ENCODE results near the gene NCAM2. TPM values are rescaled to one million over a fixed set of nuclear protein-coding genes. Genes with fewer than 3 reads are reported as not detected.
A peak's percentile ranks its signal among the peaks of the same experiment; 100 is the strongest.

NCAM2 gene
- total and polyA plus RNA-seq, 5 donors from 2014 or later = not detected

- Histone ChIP-seq H3K4me1 (ENCODE audit: control insufficient read depth, insufficient read depth, low read length, poor library complexity, severe bottlenecking) (no peaks in the 10 kb centered on the region), H3K27me3 (ENCODE audit: control insufficient read depth, insufficient read depth, low read length) (no peaks in the 10 kb centered on the region), H3K27ac (ENCODE audit: insufficient read depth, low read length, poor library complexity, severe bottlenecking) (no peak overlapping the region), H3K4me3 (ENCODE audit: low read depth, low read length) (no peak overlapping the region), H3K9me3 (ENCODE audit: control insufficient read depth in 2 of 2, low read length in 2 of 2) (peaks cover 0 to 2% of the 10 kb centered on the region in 2 experiments), H3K36me3 (ENCODE audit: control insufficient read depth, insufficient read depth, low read length) (no peaks in the 10 kb centered on the region)
- Mint-ChIP-seq H3K27me3 (no peaks in the 10 kb centered on the region), H3K9me3 (peaks cover 0 to 8% (median 3%) of the 10 kb centered on the region in 7 donors), H3K36me3 (no peaks in the 10 kb centered on the region), H3K4me3 (no peak overlapping the region), H3K27ac (no peak overlapping the region), H3K4me1 (no peaks in the 10 kb centered on the region)
- DNase-seq (no peak), ATAC-seq (ENCODE audit: low read depth in 2 of 2) (no peak)
Measured at GRCh38 chr21:21156957-21157356, 158.7 kb downstream of the NCAM2 start.

GRCh38 chr21:21158376-21158918 is 160.2 kb downstream of the NCAM2 start:
- Mint-ChIP-seq H3K36me3 (no peaks in the 10 kb centered on the region), H3K27ac (no peak overlapping the region), H3K27me3 (no peaks in the 10 kb centered on the region), H3K4me3 (no peak overlapping the region), H3K4me1 (no peaks in the 10 kb centered on the region), H3K9me3 (peaks cover 0 to 8% (median 2%) of the 10 kb centered on the region in 7 donors)
- Histone ChIP-seq H3K4me3 (ENCODE audit: low read depth, low read length) (no peak overlapping the region), H3K27me3 (ENCODE audit: control insufficient read depth, insufficient read depth, low read length) (no peaks in the 10 kb centered on the region), H3K9me3 (ENCODE audit: control insufficient read depth in 2 of 2, low read length in 2 of 2) (no peaks in the 10 kb centered on the region), H3K4me1 (ENCODE audit: control insufficient read depth, insufficient read depth, low read length, poor library complexity, severe bottlenecking) (no peaks in the 10 kb centered on the region), H3K36me3 (ENCODE audit: control insufficient read depth, insufficient read depth, low read length) (no peaks in the 10 kb centered on the region), H3K27ac (ENCODE audit: insufficient read depth, low read length, poor library complexity, severe bottlenecking) (no peak overlapping the region)
- ATAC-seq (ENCODE audit: low read depth in 2 of 2) (no peak), DNase-seq (no peak)

GRCh38 chr21:21159253-21159899 is 161.2 kb downstream of the NCAM2 start:
- no peaks in the 10 kb centered on the region for H3K4me1 ChIP-seq (ENCODE audit: control insufficient read depth, insufficient read depth, low read length, poor library complexity, severe bottlenecking)
- H3K27ac ChIP-seq (ENCODE audit: insufficient read depth, low read length, poor library complexity, severe bottlenecking) = no peak overlapping the region
- H3K4me3 ChIP-seq (ENCODE audit: low read depth, low read length) = no peak overlapping the region
- DNase-seq = no peak
- Mint-ChIP-seq H3K4me3 (no peak overlapping the region), H3K27me3 (no peaks in the 10 kb centered on the region), H3K27ac (no peak overlapping the region), H3K9me3 (peaks cover 0 to 6% (median 1%) of the 10 kb centered on the region in 7 donors), H3K4me1 (no peaks in the 10 kb centered on the region), H3K36me3 (no peaks in the 10 kb centered on the region)
- no peaks in the 10 kb centered on the region for H3K36me3 ChIP-seq (ENCODE audit: control insufficient read depth, insufficient read depth, low read length)
- no peaks in the 10 kb centered on the region for H3K27me3 ChIP-seq (ENCODE audit: control insufficient read depth, insufficient read depth, low read length)
- no peak for ATAC-seq (ENCODE audit: low read depth in 2 of 2)
- H3K9me3 ChIP-seq (ENCODE audit: control insufficient read depth in 2 of 2, low read length in 2 of 2) = no peaks in the 10 kb centered on the region

GRCh38 chr21:21162786-21163185 is 164.6 kb downstream of the NCAM2 start:
- no peaks in the 10 kb centered on the region for H3K36me3 Mint-ChIP-seq
- no peaks in the 10 kb centered on the region for H3K4me1 Mint-ChIP-seq
- H3K27ac Mint-ChIP-seq = no peak overlapping the region
- H3K4me3 ChIP-seq (ENCODE audit: low read depth, low read length) = no peak overlapping the region
- no peak for ATAC-seq (ENCODE audit: low read depth in 2 of 2)
- no peak overlapping the region for H3K27ac ChIP-seq (ENCODE audit: insufficient read depth, low read length, poor library complexity, severe bottlenecking)
- DNase-seq = no peak
- no peak overlapping the region for H3K4me3 Mint-ChIP-seq
- no peaks in the 10 kb centered on the region for H3K27me3 Mint-ChIP-seq
- no peaks in the 10 kb centered on the region for H3K9me3 ChIP-seq (ENCODE audit: control insufficient read depth in 2 of 2, low read length in 2 of 2)
- peaks cover 0 to 3% (median 1%) of the 10 kb centered on the region in 7 donors for H3K9me3 Mint-ChIP-seq
- H3K4me1 ChIP-seq (ENCODE audit: control insufficient read depth, insufficient read depth, low read length, poor library complexity, severe bottlenecking) = no peaks in the 10 kb centered on the region
- no peaks in the 10 kb centered on the region for H3K27me3 ChIP-seq (ENCODE audit: control insufficient read depth, insufficient read depth, low read length)
- no peaks in the 10 kb centered on the region for H3K36me3 ChIP-seq (ENCODE audit: control insufficient read depth, insufficient read depth, low read length)

- Histone ChIP-seq H3K4me3 (ENCODE audit: low read depth, low read length) (no peak overlapping the region), H3K27me3 (ENCODE audit: control insufficient read depth, insufficient read depth, low read length) (no peaks in the 10 kb centered on the region), H3K27ac (ENCODE audit: insufficient read depth, low read length, poor library complexity, severe bottlenecking) (no peak overlapping the region), H3K9me3 (ENCODE audit: control insufficient read depth in 2 of 2, low read length in 2 of 2) (no peaks in the 10 kb centered on the region), H3K36me3 (ENCODE audit: control insufficient read depth, insufficient read depth, low read length) (no peaks in the 10 kb centered on the region), H3K4me1 (ENCODE audit: control insufficient read depth, insufficient read depth, low read length, poor library complexity, severe bottlenecking) (no peaks in the 10 kb centered on the region)
- no peaks in the 10 kb centered on the region for H3K36me3 Mint-ChIP-seq
- no peak overlapping the region for H3K27ac Mint-ChIP-seq
- peak in 1 of 2 donors; percentile 34 for ATAC-seq (ENCODE audit: low read depth in 2 of 2)
- no peaks in the 10 kb centered on the region for H3K4me1 Mint-ChIP-seq
- no peak overlapping the region for H3K4me3 Mint-ChIP-seq
- peak; percentile 1 to 55 (median 11) for DNase-seq
- peaks cover 0 to 3% (median 1%) of the 10 kb centered on the region in 7 donors for H3K9me3 Mint-ChIP-seq
- no peaks in the 10 kb centered on the region for H3K27me3 Mint-ChIP-seq
Measured at GRCh38 chr21:21163904-21164303, 165.7 kb downstream of the NCAM2 start.

- Histone ChIP-seq H3K27ac (ENCODE audit: insufficient read depth, low read length, poor library complexity, severe bottlenecking) (no peak overlapping the region), H3K27me3 (ENCODE audit: control insufficient read depth, insufficient read depth, low read length) (no peaks in the 10 kb centered on the region), H3K36me3 (ENCODE audit: control insufficient read depth, insufficient read depth, low read length) (no peaks in the 10 kb centered on the region), H3K9me3 (ENCODE audit: control insufficient read depth in 2 of 2, low read length in 2 of 2) (no peaks in the 10 kb centered on the region), H3K4me1 (ENCODE audit: control insufficient read depth, insufficient read depth, low read length, poor library complexity, severe bottlenecking) (no peaks in the 10 kb centered on the region), H3K4me3 (ENCODE audit: low read depth, low read length) (no peak overlapping the region)
- Mint-ChIP-seq H3K9me3 (peaks cover 0 to 3% (median under 1%) of the 10 kb centered on the region in 7 donors), H3K27ac (no peak overlapping the region), H3K4me3 (no peak overlapping the region), H3K4me1 (no peaks in the 10 kb centered on the region), H3K27me3 (no peaks in the 10 kb centered on the region), H3K36me3 (no peaks in the 10 kb centered on the region)
- no peak for DNase-seq
- ATAC-seq (ENCODE audit: low read depth in 2 of 2) = no peak
Measured at GRCh38 chr21:21165063-21165645, 166.9 kb downstream of the NCAM2 start.

GRCh38 chr21:21174676-21175075 is 176.5 kb downstream of the NCAM2 start:
- H3K27me3 Mint-ChIP-seq = no peaks in the 10 kb centered on the region

More at GRCh38 chr21:21174676-21175075, 176.5 kb downstream of the NCAM2 start:
- Histone ChIP-seq H3K9me3 (ENCODE audit: control insufficient read depth in 2 of 2, low read length in 2 of 2) (no peaks in the 10 kb centered on the region), H3K27me3 (ENCODE audit: control insufficient read depth, insufficient read depth, low read length) (no peaks in the 10 kb centered on the region), H3K27ac (ENCODE audit: insufficient read depth, low read length, poor library complexity, severe bottlenecking) (no peak overlapping the region), H3K4me1 (ENCODE audit: control insufficient read depth, insufficient read depth, low read length, poor library complexity, severe bottlenecking) (no peaks in the 10 kb centered on the region), H3K36me3 (ENCODE audit: control insufficient read depth, insufficient read depth, low read length) (no peaks in the 10 kb centered on the region), H3K4me3 (ENCODE audit: low read depth, low read length) (no peak overlapping the region)
- DNase-seq (no peak), ATAC-seq (ENCODE audit: low read depth in 2 of 2) (no peak)
- Mint-ChIP-seq H3K36me3 (no peaks in the 10 kb centered on the region), H3K4me3 (no peak overlapping the region), H3K27ac (no peak overlapping the region), H3K9me3 (peaks cover 0 to 3% (median 2%) of the 10 kb centered on the region in 7 donors), H3K4me1 (no peaks in the 10 kb centered on the region)
